GM23338 (cell line): Measurements from ENCODE around the gene DNAH9. TPM values are rescaled to one million over a fixed set of nuclear protein-coding genes. Genes with fewer than 3 reads are reported as not detected.

Experiments
- ATAC-seq: fragments of 200-7000 bp; cut with Tn5 transposase; 3 replicates; pipeline ENCODE4 v1.9.1; 2020
- DNase-seq: peaks from one replicate; pipeline ENCODE4 v3.0.0-alpha.2; 2015; ENCODE audit warnings: low spot score
- H2AFZ ChIP-seq: fragments of 200-600 bp; sonication (generic); 2 replicates; pipeline ENCODE4 v1.8.0; 2016; ENCODE audit warnings: antibody characterized with exemption, mild to moderate bottlenecking, moderate library complexity
- H3F3A ChIP-seq: fragments of 200-600 bp; sonication (generic); replicated peaks from 2 replicates; pipeline ENCODE4 v1.8.0; 2017; ENCODE audit warnings: antibody characterized with exemption, mixed run types, low read depth
- H3K27ac ChIP-seq: fragments of 200-600 bp; sonication (generic); 2 replicates; pipeline ENCODE4 v1.6.1; 2016; ENCODE audit warnings: low read depth
- H3K27me3 ChIP-seq: fragments of 200-600 bp; sonication (generic); 2 replicates; pipeline ENCODE4 v1.8.0; 2016; ENCODE audit warnings: mild to moderate bottlenecking, mixed run types, moderate library complexity; ENCODE audit not compliant: insufficient read depth
- H3K36me3 ChIP-seq: fragments of 200-600 bp; sonication (generic); 2 replicates; pipeline ENCODE4 v1.8.0; 2016; ENCODE audit warnings: mild to moderate bottlenecking; ENCODE audit not compliant: insufficient read depth
- H3K4me1 ChIP-seq: fragments of 200-600 bp; sonication (generic); 2 replicates; pipeline ENCODE4 v1.8.0; 2016; ENCODE audit warnings: mild to moderate bottlenecking, moderate library complexity; ENCODE audit not compliant: insufficient read depth
- H3K4me2 ChIP-seq: fragments of 200-600 bp; sonication (generic); 2 replicates; pipeline ENCODE4 v1.7.1; 2017; ENCODE audit warnings: mixed run types
- H3K4me3 ChIP-seq: fragments of 200-600 bp; sonication (generic); 2 replicates; pipeline ENCODE4 v1.6.1; 2016; ENCODE audit warnings: mixed run types
- H3K79me2 ChIP-seq: fragments of 200-600 bp; sonication (generic); replicated peaks from 2 replicates; pipeline ENCODE4 v1.8.0; 2017; ENCODE audit warnings: mild to moderate bottlenecking; ENCODE audit not compliant: insufficient read depth
- H3K9me2 ChIP-seq: fragments of 200-600 bp; sonication (generic); 2 replicates; pipeline ENCODE4 v1.8.0; 2017; ENCODE audit not compliant: insufficient read depth
- H4K20me1 ChIP-seq: fragments of 200-600 bp; sonication (generic); replicated peaks from 2 replicates; pipeline ENCODE4 v1.8.0; 2017; ENCODE audit warnings: mild to moderate bottlenecking; ENCODE audit not compliant: insufficient read depth
- H3K27ac Mint-ChIP-seq: 2 replicates; pipeline ENCODE4 v1.8.0; 2020; ENCODE audit warnings: inconsistent platforms, mild to moderate bottlenecking, moderate library complexity, mixed read lengths
- H3K27me3 Mint-ChIP-seq: 3 replicates; pipeline ENCODE4 v1.8.0; 2022; ENCODE audit warnings: low read depth, mild to moderate bottlenecking, moderate library complexity, mixed read lengths, inconsistent platforms; ENCODE audit not compliant: insufficient read depth, poor library complexity
- H3K36me3 Mint-ChIP-seq: 3 replicates; pipeline ENCODE4 v1.8.0; 2021; ENCODE audit warnings: low read depth, mild to moderate bottlenecking, inconsistent platforms, moderate library complexity, mixed read lengths
- H3K4me1 Mint-ChIP-seq: 3 replicates; pipeline ENCODE4 v1.8.0; 2020; ENCODE audit warnings: mild to moderate bottlenecking, inconsistent platforms, mixed read lengths
- H3K4me3 Mint-ChIP-seq: 3 replicates; pipeline ENCODE4 v1.8.0; 2021; ENCODE audit warnings: moderate library complexity, mild to moderate bottlenecking, inconsistent platforms, mixed read lengths
- H3K9me3 Mint-ChIP-seq: 3 replicates; pipeline ENCODE4 v1.8.0; 2020; ENCODE audit warnings: moderate library complexity, mild to moderate bottlenecking, inconsistent platforms, mixed read lengths
- CREB1 ChIP-seq: fragments of 250-450 bp; sonication (Bioruptor Pico); IDR thresholded peaks from 2 replicates; pipeline ENCODE4 v1.5.0; 2020; ENCODE audit warnings: low read depth, mild to moderate bottlenecking, moderate library complexity
- EZH2 ChIP-seq: fragments of 200-600 bp; sonication (generic); IDR thresholded peaks from one replicate; pipeline ENCODE4 v1.8.0; 2017; ENCODE audit warnings: antibody characterized with exemption, mild to moderate bottlenecking, low read depth; ENCODE audit not compliant: unreplicated experiment
- EZH2phosphoT487 ChIP-seq: fragments of 200-600 bp; sonication (generic); IDR thresholded peaks from one replicate; pipeline ENCODE4 v1.8.1; 2018; ENCODE audit warnings: antibody characterized with exemption; ENCODE audit not compliant: unreplicated experiment
- JUNB ChIP-seq: IDR thresholded peaks from one replicate; pipeline ENCODE4 v1.6.1; 2016; ENCODE audit warnings: antibody characterized with exemption; ENCODE audit not compliant: unreplicated experiment
- NANOG ChIP-seq: IDR thresholded peaks from 2 replicates; pipeline ENCODE4 v1.6.1; 2016; ENCODE audit warnings: antibody characterized with exemption, borderline replicate concordance
- POLR2AphosphoS5 ChIP-seq: IDR thresholded peaks from 2 replicates; pipeline ENCODE4 v1.6.1; 2016; ENCODE audit warnings: antibody characterized with exemption, low read depth
- STAT1 ChIP-seq: IDR thresholded peaks from one replicate; pipeline ENCODE4 v1.6.1; 2016; ENCODE audit warnings: antibody characterized with exemption; ENCODE audit not compliant: unreplicated experiment
- ZNF114 ChIP-seq: fragments of 250-450 bp; sonication (Bioruptor Pico); IDR thresholded peaks from 2 replicates; pipeline ENCODE4 v1.5.0; 2020; ENCODE audit warnings: mild to moderate bottlenecking, moderate library complexity
- ZNF331 ChIP-seq: fragments of 250-450 bp; sonication (Bioruptor Pico); IDR thresholded peaks from 2 replicates; pipeline ENCODE4 v1.5.0; 2020; ENCODE audit warnings: low read depth, mild to moderate bottlenecking, moderate library complexity
- polyA plus RNA-seq: library from polyadenylated mRNA; unstranded; fragments of >200 nt; fragmentation: Nextera tagmentation; extraction: Ambion mirVana; gene quantifications from 2 replicates; pipeline ENCODE4 v1.2.1, GENCODE V29; 2016
- total RNA-seq: library from RNA; depleted of rRNA; stranded (reverse); fragments of >200 nt; shearing (Covaris generic); gene quantifications from 2 replicates; pipeline ENCODE4 v1.2.3, GENCODE V29; 2014
- TF ChIP-seq, protein P1 (sequence below): IDR thresholded peaks from one replicate; pipeline ENCODE4 v1.6.1; 2018; ENCODE audit warnings: antibody characterized with exemption; ENCODE audit not compliant: unreplicated experiment
- TF ChIP-seq, protein P2 (sequence below): IDR thresholded peaks from 2 replicates; pipeline ENCODE4 v1.6.1; 2016; ENCODE audit warnings: antibody characterized with exemption
- TF ChIP-seq, protein P3 (sequence below), 2 experiments: fragments of 200-600 bp in 1 of 2; sonication (generic) in 1 of 2; conservative IDR thresholded peaks; 2 replicates each; pipeline versions ENCODE4 v1.5.1 to v1.6.1; 2016 to 2017; ENCODE audit warnings: antibody characterized with exemption in 2 of 2, low read depth in 2 of 2, mild to moderate bottlenecking in 2 of 2, moderate library complexity in 1 of 2

Gene DNAH9
- total and polyA plus RNA-seq, 2 experiments from 2014 or later = not detected

DNA sequence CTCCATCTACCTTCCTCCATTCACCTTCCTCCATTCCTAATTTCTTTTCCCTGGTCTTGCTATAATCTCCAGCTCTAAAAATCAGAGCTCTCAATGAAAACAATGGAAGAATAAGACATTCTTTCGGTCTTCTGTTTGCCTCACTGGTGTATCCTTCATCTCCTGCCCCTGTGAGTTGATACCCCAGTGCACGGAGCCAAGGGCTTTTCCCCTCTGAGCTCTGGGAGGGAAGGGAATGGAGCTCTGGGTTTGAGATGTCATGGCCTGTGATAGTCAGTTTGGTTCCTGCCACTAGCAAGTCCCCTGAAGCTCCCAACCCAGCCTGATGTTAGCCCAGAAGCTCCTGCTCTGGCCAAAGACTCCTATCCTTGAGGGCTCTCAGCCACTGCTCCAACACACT lies 36.6 kb upstream of the DNAH9 start:
- no peak overlapping the region for H3K27ac ChIP-seq
- no peaks in the 10 kb centered on the region for H3K4me1 ChIP-seq
- H3K4me2 ChIP-seq = no peak overlapping the region
- no peak for ATAC-seq
- H3K9me2 ChIP-seq = no peaks in the 10 kb centered on the region
- no peaks in the 10 kb centered on the region for H3K79me2 ChIP-seq
- no peak overlapping the region for H2AFZ ChIP-seq
- no peaks in the 10 kb centered on the region for H3F3A ChIP-seq
- peaks cover 53% of the 10 kb centered on the region for H3K36me3 Mint-ChIP-seq
- no peak for DNase-seq
- TF ChIP-seq POLR2AphosphoS5 (no peak), CREB1 (CRISPR knock-in tag) (no peak)
- no peak overlapping the region for H3K4me3 ChIP-seq
- H3K27me3 Mint-ChIP-seq = peaks cover 6% of the 10 kb centered on the region
- no peaks in the 10 kb centered on the region for H3K27me3 ChIP-seq
- H3K27ac Mint-ChIP-seq = no peak overlapping the region
- H4K20me1 ChIP-seq = no peaks in the 10 kb centered on the region
- peaks cover 6% of the 10 kb centered on the region; the same call in 1 of the 2 replicates for H3K36me3 ChIP-seq
- H3K4me1 Mint-ChIP-seq = no peaks in the 10 kb centered on the region
- H3K4me3 Mint-ChIP-seq = no peak overlapping the region
- H3K9me3 Mint-ChIP-seq = peaks cover 98% of the 10 kb centered on the region

DNA sequence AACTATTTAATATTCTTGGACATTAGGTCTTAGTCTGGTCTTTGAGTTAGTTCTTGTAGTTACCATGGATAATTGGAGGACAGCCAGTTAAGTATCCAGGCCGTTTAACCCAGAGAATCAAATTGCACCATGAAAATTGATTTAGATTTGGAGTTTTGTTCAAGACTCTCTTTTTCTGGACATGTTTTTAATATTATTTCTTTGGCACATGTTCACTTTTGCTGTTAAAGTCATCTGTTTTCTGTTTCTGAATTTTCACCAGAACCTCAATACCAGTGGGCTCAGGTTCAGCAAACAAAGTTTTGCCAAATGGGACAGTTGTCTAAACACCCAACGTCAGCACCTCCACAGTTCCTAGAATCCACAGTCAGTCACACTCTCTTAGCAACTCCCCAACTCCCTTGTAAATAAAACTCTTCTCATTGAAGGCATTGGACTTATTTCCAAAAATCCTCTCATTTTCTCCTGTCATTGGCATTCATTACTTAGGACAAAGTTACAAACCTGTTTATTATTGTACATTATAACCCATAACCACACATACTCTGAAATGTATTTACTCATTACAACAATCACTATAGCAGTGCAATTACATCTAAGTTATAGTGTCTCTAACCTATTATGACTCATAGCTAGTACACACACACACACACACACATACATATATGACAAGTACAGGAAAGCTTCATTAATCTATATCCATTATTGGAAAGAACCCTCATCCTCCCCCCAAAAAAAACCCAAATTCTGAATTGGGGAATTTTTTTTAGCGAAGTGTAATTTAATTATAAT lies 33.5 kb upstream of the DNAH9 start:
- Mint-ChIP-seq H3K9me3 (peaks cover 97% of the 10 kb centered on the region), H3K36me3 (peaks cover 65% of the 10 kb centered on the region), H3K27ac (no peak overlapping the region), H3K27me3 (peaks cover 5% of the 10 kb centered on the region), H3K4me1 (no peaks in the 10 kb centered on the region), H3K4me3 (no peak overlapping the region)
- Histone ChIP-seq H3K4me2 (no peak overlapping the region), H2AFZ (no peak overlapping the region), H3K27ac (no peak overlapping the region), H3K79me2 (no peaks in the 10 kb centered on the region), H4K20me1 (no peaks in the 10 kb centered on the region), H3K9me2 (no peaks in the 10 kb centered on the region), H3F3A (no peaks in the 10 kb centered on the region), H3K36me3 (peaks cover 6% of the 10 kb centered on the region; the same call in 1 of the 2 replicates), H3K27me3 (no peaks in the 10 kb centered on the region), H3K4me1 (no peaks in the 10 kb centered on the region), H3K4me3 (no peak overlapping the region)
- DNase-seq = no peak
- no peak for ATAC-seq
- TF ChIP-seq CREB1 (CRISPR knock-in tag) (no peak), EZH2phosphoT487 (no peak), ZNF114 (CRISPR knock-in tag) (no peak), STAT1 (no peak), POLR2AphosphoS5 (no peak), NANOG (no peak), JUNB (no peak), ZNF331 (CRISPR knock-in tag) (no peak), EZH2 (no peak)
- TF ChIP-seq, protein P1, sequence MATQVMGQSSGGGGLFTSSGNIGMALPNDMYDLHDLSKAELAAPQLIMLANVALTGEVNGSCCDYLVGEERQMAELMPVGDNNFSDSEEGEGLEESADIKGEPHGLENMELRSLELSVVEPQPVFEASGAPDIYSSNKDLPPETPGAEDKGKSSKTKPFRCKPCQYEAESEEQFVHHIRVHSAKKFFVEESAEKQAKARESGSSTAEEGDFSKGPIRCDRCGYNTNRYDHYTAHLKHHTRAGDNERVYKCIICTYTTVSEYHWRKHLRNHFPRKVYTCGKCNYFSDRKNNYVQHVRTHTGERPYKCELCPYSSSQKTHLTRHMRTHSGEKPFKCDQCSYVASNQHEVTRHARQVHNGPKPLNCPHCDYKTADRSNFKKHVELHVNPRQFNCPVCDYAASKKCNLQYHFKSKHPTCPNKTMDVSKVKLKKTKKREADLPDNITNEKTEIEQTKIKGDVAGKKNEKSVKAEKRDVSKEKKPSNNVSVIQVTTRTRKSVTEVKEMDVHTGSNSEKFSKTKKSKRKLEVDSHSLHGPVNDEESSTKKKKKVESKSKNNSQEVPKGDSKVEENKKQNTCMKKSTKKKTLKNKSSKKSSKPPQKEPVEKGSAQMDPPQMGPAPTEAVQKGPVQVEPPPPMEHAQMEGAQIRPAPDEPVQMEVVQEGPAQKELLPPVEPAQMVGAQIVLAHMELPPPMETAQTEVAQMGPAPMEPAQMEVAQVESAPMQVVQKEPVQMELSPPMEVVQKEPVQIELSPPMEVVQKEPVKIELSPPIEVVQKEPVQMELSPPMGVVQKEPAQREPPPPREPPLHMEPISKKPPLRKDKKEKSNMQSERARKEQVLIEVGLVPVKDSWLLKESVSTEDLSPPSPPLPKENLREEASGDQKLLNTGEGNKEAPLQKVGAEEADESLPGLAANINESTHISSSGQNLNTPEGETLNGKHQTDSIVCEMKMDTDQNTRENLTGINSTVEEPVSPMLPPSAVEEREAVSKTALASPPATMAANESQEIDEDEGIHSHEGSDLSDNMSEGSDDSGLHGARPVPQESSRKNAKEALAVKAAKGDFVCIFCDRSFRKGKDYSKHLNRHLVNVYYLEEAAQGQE = no peak
- TF ChIP-seq, protein P2, sequence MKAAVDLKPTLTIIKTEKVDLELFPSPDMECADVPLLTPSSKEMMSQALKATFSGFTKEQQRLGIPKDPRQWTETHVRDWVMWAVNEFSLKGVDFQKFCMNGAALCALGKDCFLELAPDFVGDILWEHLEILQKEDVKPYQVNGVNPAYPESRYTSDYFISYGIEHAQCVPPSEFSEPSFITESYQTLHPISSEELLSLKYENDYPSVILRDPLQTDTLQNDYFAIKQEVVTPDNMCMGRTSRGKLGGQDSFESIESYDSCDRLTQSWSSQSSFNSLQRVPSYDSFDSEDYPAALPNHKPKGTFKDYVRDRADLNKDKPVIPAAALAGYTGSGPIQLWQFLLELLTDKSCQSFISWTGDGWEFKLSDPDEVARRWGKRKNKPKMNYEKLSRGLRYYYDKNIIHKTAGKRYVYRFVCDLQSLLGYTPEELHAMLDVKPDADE = no peak
- TF ChIP-seq, protein P3, sequence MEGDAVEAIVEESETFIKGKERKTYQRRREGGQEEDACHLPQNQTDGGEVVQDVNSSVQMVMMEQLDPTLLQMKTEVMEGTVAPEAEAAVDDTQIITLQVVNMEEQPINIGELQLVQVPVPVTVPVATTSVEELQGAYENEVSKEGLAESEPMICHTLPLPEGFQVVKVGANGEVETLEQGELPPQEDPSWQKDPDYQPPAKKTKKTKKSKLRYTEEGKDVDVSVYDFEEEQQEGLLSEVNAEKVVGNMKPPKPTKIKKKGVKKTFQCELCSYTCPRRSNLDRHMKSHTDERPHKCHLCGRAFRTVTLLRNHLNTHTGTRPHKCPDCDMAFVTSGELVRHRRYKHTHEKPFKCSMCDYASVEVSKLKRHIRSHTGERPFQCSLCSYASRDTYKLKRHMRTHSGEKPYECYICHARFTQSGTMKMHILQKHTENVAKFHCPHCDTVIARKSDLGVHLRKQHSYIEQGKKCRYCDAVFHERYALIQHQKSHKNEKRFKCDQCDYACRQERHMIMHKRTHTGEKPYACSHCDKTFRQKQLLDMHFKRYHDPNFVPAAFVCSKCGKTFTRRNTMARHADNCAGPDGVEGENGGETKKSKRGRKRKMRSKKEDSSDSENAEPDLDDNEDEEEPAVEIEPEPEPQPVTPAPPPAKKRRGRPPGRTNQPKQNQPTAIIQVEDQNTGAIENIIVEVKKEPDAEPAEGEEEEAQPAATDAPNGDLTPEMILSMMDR (conservative IDR thresholded peaks at IDR 0.05; ENCODE audit: low read depth in 2 of 2) = no peak
